Kidney epithelial cell (primary cell): ENCODE results near the gene SORCS1. TPM values are rescaled to one million over a fixed set of nuclear protein-coding genes. Genes with fewer than 3 reads are reported as not detected.

Source experiments
- DNase-seq: peaks from one replicate; pipeline ENCODE4 v3.0.0-alpha.2; 2010; ENCODE audit warnings: low read depth
- H3K27me3 ChIP-seq: 2 replicates; pipeline ENCODE4 v1.6.0; 2011; ENCODE audit warnings: low read length; ENCODE audit not compliant: control insufficient read depth, insufficient read depth
- H3K36me3 ChIP-seq: 2 replicates; pipeline ENCODE4 v1.5.1; 2011; ENCODE audit warnings: low read length; ENCODE audit not compliant: control insufficient read depth, insufficient read depth
- H3K4me3 ChIP-seq: 2 replicates; pipeline ENCODE4 v1.5.1; 2011; ENCODE audit warnings: low read depth, mild to moderate bottlenecking, control low read depth, low read length
- total RNA-seq: library from RNA; depleted of rRNA; stranded (reverse); fragments of >200 nt; gene quantifications from 2 replicates; pipeline ENCODE4 v1.2.3, GENCODE V29; 2015
- TF ChIP-seq, protein P1 (sequence below): IDR thresholded peaks from 2 replicates; pipeline ENCODE4 v1.5.1; 2011; ENCODE audit warnings: mild to moderate bottlenecking, moderate library complexity, low read length, control low read depth, inconsistent platforms; ENCODE audit not compliant: insufficient read depth, poor library complexity, severe bottlenecking

SORCS1 gene
- total RNA-seq, 1 donor from 2014 or later, result 2.3 TPM

DNA sequence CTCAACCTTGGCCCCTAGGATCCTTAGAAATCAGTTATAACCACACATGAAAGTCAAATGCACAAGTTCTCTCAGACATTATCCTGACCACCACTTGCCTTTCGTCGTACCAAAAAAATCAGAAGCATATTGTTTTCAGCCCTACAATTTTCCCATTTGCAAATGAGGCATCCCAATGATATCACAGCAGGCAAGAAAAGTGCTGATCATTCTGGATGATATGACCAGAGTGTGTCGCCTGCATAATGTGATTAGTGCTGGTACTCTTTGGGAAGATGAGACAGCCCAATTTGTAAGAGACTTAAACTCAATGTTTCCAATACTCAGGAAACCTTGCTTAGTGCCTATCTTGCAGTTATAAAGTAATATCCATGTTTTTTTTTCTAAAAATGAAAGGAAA lies 168.0 kb downstream of the SORCS1 start:
- no peaks in the 10 kb centered on the region for H3K36me3 ChIP-seq
- H3K4me3 ChIP-seq, result no peak overlapping the region
- TF ChIP-seq, protein P1, sequence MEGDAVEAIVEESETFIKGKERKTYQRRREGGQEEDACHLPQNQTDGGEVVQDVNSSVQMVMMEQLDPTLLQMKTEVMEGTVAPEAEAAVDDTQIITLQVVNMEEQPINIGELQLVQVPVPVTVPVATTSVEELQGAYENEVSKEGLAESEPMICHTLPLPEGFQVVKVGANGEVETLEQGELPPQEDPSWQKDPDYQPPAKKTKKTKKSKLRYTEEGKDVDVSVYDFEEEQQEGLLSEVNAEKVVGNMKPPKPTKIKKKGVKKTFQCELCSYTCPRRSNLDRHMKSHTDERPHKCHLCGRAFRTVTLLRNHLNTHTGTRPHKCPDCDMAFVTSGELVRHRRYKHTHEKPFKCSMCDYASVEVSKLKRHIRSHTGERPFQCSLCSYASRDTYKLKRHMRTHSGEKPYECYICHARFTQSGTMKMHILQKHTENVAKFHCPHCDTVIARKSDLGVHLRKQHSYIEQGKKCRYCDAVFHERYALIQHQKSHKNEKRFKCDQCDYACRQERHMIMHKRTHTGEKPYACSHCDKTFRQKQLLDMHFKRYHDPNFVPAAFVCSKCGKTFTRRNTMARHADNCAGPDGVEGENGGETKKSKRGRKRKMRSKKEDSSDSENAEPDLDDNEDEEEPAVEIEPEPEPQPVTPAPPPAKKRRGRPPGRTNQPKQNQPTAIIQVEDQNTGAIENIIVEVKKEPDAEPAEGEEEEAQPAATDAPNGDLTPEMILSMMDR, result no peak
- DNase-seq, result no peak
- no peaks in the 10 kb centered on the region for H3K27me3 ChIP-seq

DNA sequence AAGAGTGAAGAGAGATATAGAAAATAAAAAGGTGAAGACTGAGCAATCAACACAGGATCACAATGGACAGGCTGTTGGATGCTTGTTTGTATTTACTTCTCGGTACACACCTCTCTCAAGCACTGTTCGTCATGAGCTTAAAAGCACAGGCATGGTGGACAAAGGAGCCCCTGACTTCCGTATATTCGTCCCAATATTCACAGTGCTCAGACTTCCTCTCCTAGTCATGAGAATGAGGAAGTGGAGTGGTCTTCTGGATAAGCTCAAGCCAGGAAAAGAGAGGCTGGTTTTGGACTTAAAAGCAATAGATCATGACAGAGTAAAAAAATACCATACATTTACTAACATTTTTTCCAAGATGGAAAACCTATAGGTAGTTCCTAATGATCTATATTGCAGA lies 172.5 kb downstream of the SORCS1 start:
- no peak overlapping the region for H3K4me3 ChIP-seq
- no peak for DNase-seq
- no peaks in the 10 kb centered on the region for H3K27me3 ChIP-seq
- TF ChIP-seq, protein P1, result no peak
- no peaks in the 10 kb centered on the region for H3K36me3 ChIP-seq

DNA sequence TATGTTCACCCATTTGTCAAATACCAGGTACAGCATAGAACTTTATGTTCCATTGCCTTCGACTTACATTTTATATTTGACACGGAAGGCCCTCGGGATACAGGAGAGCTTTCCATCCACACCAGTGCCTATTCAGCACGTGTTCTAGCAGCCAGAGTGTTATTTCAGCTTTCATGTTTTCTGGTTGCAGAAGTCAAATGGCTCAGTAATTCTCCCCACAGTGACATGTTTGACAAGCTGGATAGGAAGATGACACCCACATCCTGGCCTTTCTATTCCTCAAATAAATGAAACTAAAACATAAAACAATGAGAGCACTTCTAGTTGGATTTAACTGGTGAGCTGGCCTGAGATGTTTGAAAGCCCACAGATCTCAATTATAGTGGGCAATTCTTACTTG lies 173.4 kb downstream of the SORCS1 start:
- no peaks in the 10 kb centered on the region for H3K36me3 ChIP-seq
- H3K4me3 ChIP-seq, result no peak overlapping the region
- H3K27me3 ChIP-seq, result no peaks in the 10 kb centered on the region
- no peak for DNase-seq
- TF ChIP-seq, protein P1, result no peak

DNA sequence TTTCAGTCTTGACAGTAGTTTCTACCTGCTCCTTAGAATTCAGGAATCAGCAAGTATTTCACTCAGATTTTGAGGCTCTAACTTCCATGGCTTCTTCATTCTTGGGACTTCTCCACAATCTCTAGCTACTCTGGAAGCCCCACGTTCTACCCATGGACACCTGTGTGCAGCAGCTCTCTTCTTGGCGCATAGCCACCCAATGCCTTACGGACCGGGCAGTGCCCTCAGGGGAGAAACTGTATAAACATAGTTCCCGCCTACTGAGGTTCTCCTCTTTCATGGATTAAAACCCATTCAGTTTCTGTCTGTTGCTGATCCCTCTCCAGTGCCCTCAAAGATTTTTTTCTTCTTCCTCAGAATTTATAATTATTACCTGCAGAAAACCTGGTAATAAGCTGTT lies 177.1 kb downstream of the SORCS1 start:
- TF ChIP-seq, protein P1, result no peak
- Histone ChIP-seq H3K27me3 (no peaks in the 10 kb centered on the region), H3K4me3 (no peak overlapping the region), H3K36me3 (no peaks in the 10 kb centered on the region)
- no peak for DNase-seq

DNA sequence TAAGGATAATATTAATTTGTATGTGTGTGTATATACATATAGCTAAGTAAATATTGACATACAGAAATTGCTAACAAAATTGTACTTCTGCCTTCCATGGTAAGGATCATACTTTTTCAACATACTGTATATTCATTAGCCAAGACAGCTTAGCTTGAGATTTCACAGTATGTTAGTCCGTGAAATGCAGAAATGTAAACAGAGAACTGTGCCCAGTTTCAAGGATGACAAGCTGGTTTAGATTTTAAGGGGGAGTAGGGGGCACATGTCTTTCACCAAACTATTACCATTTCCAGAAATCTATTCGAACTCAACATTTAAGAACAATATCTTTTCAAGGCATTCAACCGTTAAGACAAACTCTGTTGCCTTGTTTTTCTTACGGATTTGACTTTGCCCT lies 182.2 kb downstream of the SORCS1 start:
- DNase-seq, result no peak
- Histone ChIP-seq H3K27me3 (no peaks in the 10 kb centered on the region), H3K36me3 (no peaks in the 10 kb centered on the region), H3K4me3 (no peak overlapping the region)
- TF ChIP-seq, protein P1, result no peak

DNA sequence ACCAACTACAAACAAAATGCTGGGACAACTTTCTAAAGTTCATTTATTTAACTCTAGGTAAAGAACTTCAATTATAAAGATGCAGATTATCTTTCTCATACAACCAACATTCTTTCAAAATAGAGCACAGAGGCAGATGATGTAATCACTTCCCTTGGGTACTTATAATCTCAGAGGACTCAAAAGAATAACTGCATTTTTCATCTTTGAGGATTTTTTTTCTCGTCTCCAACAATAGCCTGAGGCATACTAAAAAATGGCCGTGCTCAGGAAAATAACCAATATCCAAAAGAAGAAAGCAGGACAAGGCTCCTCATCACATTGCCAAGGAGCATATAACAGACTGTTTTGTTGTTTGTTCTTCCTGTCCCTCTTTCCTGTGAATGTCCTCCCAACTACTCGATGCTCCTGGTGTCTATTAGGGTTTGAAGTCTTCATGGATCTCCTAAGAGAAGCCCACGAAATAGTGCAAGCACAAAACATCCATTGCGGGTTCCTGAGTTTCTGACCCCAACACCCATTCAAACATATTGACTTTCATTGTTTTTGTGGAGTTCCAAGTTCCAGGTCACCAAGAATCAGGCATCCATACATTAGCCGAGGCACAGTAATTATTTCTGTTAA lies 182.9 kb downstream of the SORCS1 start:
- H3K4me3 ChIP-seq, result no peak overlapping the region
- TF ChIP-seq, protein P1, result no peak
- H3K36me3 ChIP-seq, result no peaks in the 10 kb centered on the region
- DNase-seq, result no peak
- H3K27me3 ChIP-seq, result no peaks in the 10 kb centered on the region
